ENCODE data around the gene PLEKHJ1. TPM values are rescaled to one million over a fixed set of nuclear protein-coding genes. Genes with fewer than 3 reads are reported as not detected.
"Not testable (repeated sequence)": the region's sequence is repeated elsewhere in the genome, so short reads cannot be mapped to it uniquely, and the experiment has no call there.

The PLEKHJ1 gene
- total RNA-seq, 1 experiment from 2014 or later: 119 TPM

GRCh38 chr19:2282862-2283237 is 46.7 kb upstream of the PLEKHJ1 start:
- no peak overlapping the region for H3K27ac Mint-ChIP-seq (ENCODE audit: unreplicated experiment)
- Histone ChIP-seq H3K36me3 (ENCODE audit: control insufficient read depth, insufficient read depth, low read length) (no peaks in the 10 kb centered on the region), H3K4me3 (ENCODE audit: low read depth, low read length) (no peak overlapping the region), H3K9me3 (no peaks in the 10 kb centered on the region), H3K4me1 (peaks cover 7% of the 10 kb centered on the region; the same call in 1 of the 2 replicates), H3K27me3 (replicated peaks; ENCODE audit: control insufficient read depth, insufficient read depth, low read length) (no peaks in the 10 kb centered on the region)
- peaks cover 24% of the 10 kb centered on the region for H3K36me3 Mint-ChIP-seq (ENCODE audit: insufficient read depth, unreplicated experiment)
- CTCF ChIA-PET: no interaction called here
- intact Hi-C loops (cut with micrococcal nuclease; ENCODE audit: unreplicated experiment): no loop called here
- no peak for TF ChIP-seq CTCF (IDR thresholded peaks at IDR 0.05; ENCODE audit: insufficient read depth in 1 of 2, low read depth in 1 of 2, low read length in 1 of 2, severe bottlenecking in 1 of 2, unreplicated experiment in 1 of 2)
- H3K4me1 Mint-ChIP-seq (ENCODE audit: low read depth, unreplicated experiment): no peaks in the 10 kb centered on the region
- no peaks in the 10 kb centered on the region for H3K27me3 Mint-ChIP-seq (ENCODE audit: insufficient read depth, unreplicated experiment)
- BruUV-seq (replicated peaks): no TSS peak
- H3K4me3 Mint-ChIP-seq (ENCODE audit: unreplicated experiment): no peak overlapping the region
- POLR2A ChIA-PET: no interaction called here
- no peak for DNase-seq
- no peaks in the 10 kb centered on the region for H3K9me3 Mint-ChIP-seq (ENCODE audit: unreplicated experiment)

- Mint-ChIP-seq H3K9me3 (ENCODE audit: unreplicated experiment) (no peaks in the 10 kb centered on the region), H3K4me1 (ENCODE audit: low read depth, unreplicated experiment) (no peaks in the 10 kb centered on the region), H3K27me3 (ENCODE audit: insufficient read depth, unreplicated experiment) (no peaks in the 10 kb centered on the region), H3K36me3 (ENCODE audit: insufficient read depth, unreplicated experiment) (peaks cover 30% of the 10 kb centered on the region), H3K27ac (ENCODE audit: unreplicated experiment) (peak within 1 kb of the TSS; percentile 22), H3K4me3 (ENCODE audit: unreplicated experiment) (no peak within 1 kb of the TSS)
- CTCF ChIA-PET: no interaction called here
- Histone ChIP-seq H3K4me3 (ENCODE audit: low read depth, low read length) (no peak within 1 kb of the TSS), H3K27me3 (replicated peaks; ENCODE audit: control insufficient read depth, insufficient read depth, low read length) (no peaks in the 10 kb centered on the region), H3K4me1 (peaks cover 7% of the 10 kb centered on the region; the same call in 1 of the 2 replicates), H3K36me3 (ENCODE audit: control insufficient read depth, insufficient read depth, low read length) (no peaks in the 10 kb centered on the region), H3K9me3 (no peaks in the 10 kb centered on the region)
- intact Hi-C loops (cut with micrococcal nuclease; ENCODE audit: unreplicated experiment): no loop called here
- DNase-seq: peak in 1 of 2 experiments; percentile 30
- BruUV-seq (replicated peaks): no TSS peak
- TF ChIP-seq CTCF (IDR thresholded peaks at IDR 0.05; ENCODE audit: insufficient read depth in 1 of 2, low read depth in 1 of 2, low read length in 1 of 2, severe bottlenecking in 1 of 2, unreplicated experiment in 1 of 2): no peak
- POLR2A ChIA-PET: no interaction called here
Measured at GRCh38 chr19:2282062-2282861, 46.1 kb upstream of the PLEKHJ1 start, which contains the start of gene PEAK3. Gene PEAK3, minus strand, starts transcription at chr19:2282175. Its CDS starts 1,244 bp downstream, at chr19:2280931.

DNA sequence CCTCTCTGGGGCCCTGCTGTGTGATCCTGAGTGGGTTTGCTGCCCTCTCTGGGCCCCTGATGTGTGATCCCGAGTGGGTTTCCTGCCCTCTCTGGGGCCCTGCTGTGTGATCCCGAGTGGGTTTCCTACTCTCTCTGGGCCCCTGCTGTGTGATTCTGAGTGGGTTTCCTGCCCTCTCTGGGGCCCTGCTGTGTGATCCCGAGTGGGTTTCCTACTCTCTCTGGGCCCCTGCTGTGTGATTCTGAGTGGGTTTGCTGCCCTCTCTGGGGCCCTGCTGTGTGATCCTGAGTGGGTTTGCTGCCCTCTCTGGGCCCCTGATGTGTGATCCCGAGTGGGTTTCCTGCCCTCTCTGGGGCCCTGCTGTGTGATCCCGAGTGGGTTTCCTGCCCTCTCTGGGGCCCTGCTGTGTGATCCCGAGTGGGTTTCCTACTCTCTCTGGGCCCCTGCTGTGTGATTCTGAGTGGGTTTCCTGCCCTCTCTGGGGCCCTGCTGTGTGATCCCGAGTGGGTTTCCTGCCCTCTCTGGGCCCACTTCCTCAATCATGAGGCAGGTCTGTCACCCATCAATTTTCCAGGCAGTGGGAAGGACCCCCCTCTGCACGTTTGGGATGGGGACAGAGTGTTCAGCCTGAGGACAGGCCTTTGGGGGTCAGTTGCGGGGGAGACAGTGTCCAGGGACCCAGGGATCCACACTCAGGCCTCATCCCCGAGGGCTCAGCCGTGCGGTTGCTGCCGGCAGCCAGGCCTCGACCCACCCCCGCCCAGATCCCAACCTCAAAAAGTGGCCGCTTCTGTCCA is 45.3 kb upstream of the PLEKHJ1 start:
- H3K9me3 ChIP-seq; H3K4me1 ChIP-seq; H3K27me3 Mint-ChIP-seq (ENCODE audit: insufficient read depth, unreplicated experiment); H3K4me3 ChIP-seq (ENCODE audit: low read depth, low read length); BruUV-seq (replicated peaks); POLR2A ChIA-PET; DNase-seq; H3K4me1 Mint-ChIP-seq (ENCODE audit: low read depth, unreplicated experiment); H3K9me3 Mint-ChIP-seq (ENCODE audit: unreplicated experiment); H3K4me3 Mint-ChIP-seq (ENCODE audit: unreplicated experiment); H3K27me3 ChIP-seq (replicated peaks; ENCODE audit: control insufficient read depth, insufficient read depth, low read length); CTCF ChIA-PET; H3K27ac Mint-ChIP-seq (ENCODE audit: unreplicated experiment); intact Hi-C loops (cut with micrococcal nuclease; ENCODE audit: unreplicated experiment); H3K36me3 ChIP-seq (ENCODE audit: control insufficient read depth, insufficient read depth, low read length): not testable (repeated sequence)
- H3K36me3 Mint-ChIP-seq (ENCODE audit: insufficient read depth, unreplicated experiment): peaks cover 38% of the 10 kb centered on the region

Data from Caco-2 (cell line).